SU-DHL-6 (cell line): ENCODE measurements around the gene MVP.
"Not testable (repeated sequence)": the region's sequence is repeated elsewhere in the genome, so short reads cannot be mapped to it uniquely, and the experiment has no call there.

Source experiments
- H2AFZ ChIP-seq: fragments of 200-600 bp; sonication (generic); 2 replicates; pipeline ENCODE4 v1.6.1; 2014; ENCODE audit warnings: low read depth, mild to moderate bottlenecking, moderate library complexity, mixed read lengths, antibody characterized with exemption, low read length; ENCODE audit not compliant: severe bottlenecking
- H3F3A ChIP-seq: fragments of 200-600 bp; shearing (Covaris generic); 2 replicates; pipeline ENCODE4 v1.6.0; 2016; ENCODE audit warnings: antibody characterized with exemption, mild to moderate bottlenecking; ENCODE audit not compliant: insufficient read depth
- H3K27ac ChIP-seq: fragments of 200-600 bp; sonication (generic); 2 replicates; pipeline ENCODE4 v1.5.1; 2016; ENCODE audit warnings: low read depth, mild to moderate bottlenecking, low read length, moderate library complexity, mixed read lengths
- H3K27me3 ChIP-seq: fragments of 200-600 bp; sonication (generic), shearing (Covaris generic); 2 replicates; pipeline ENCODE4 v1.6.0; 2014; ENCODE audit warnings: mild to moderate bottlenecking, low read length
- H3K36me3 ChIP-seq: fragments of 200-600 bp; sonication (generic); 2 replicates; pipeline ENCODE4 v1.6.1; 2014; ENCODE audit warnings: mild to moderate bottlenecking, low read length, mixed read lengths
- H3K4me2 ChIP-seq: fragments of 300-600, 200-600 bp; shearing (Covaris generic), sonication (generic); 2 replicates; pipeline ENCODE4 v1.6.0; 2014; ENCODE audit warnings: low read length, low read depth, mild to moderate bottlenecking; ENCODE audit not compliant: poor library complexity, severe bottlenecking
- H3K4me3 ChIP-seq: fragments of 200-600 bp; sonication (generic); 2 replicates; pipeline ENCODE4 v1.5.1; 2014; ENCODE audit warnings: antibody characterized with exemption, low read length, mild to moderate bottlenecking, mixed read lengths; ENCODE audit not compliant: insufficient read depth, poor library complexity, severe bottlenecking
- H3K79me2 ChIP-seq: fragments of 200-600 bp; sonication (generic); 2 replicates; pipeline ENCODE4 v1.6.1; 2014; ENCODE audit warnings: mild to moderate bottlenecking, low read length, moderate library complexity; ENCODE audit not compliant: insufficient read depth
- H3K9ac ChIP-seq: fragments of 200-600 bp; sonication (generic); 2 replicates; pipeline ENCODE4 v1.7.0; 2014; ENCODE audit warnings: mild to moderate bottlenecking, low read length
- H3K9me2 ChIP-seq: fragments of 200-600 bp; sonication (generic); replicated peaks from 2 replicates; pipeline ENCODE4 v1.6.1; 2014; ENCODE audit warnings: low read length; ENCODE audit not compliant: insufficient read depth
- H3K9me3 ChIP-seq: fragments of 200-600 bp; sonication (generic); 2 replicates; pipeline ENCODE4 v1.6.1; 2014; ENCODE audit warnings: low read length, mixed read lengths; ENCODE audit not compliant: insufficient read depth
- H4K20me1 ChIP-seq: fragments of 200-600 bp; sonication (generic); 2 replicates; pipeline ENCODE4 v1.6.1; 2014; ENCODE audit warnings: low read depth, mild to moderate bottlenecking, antibody characterized with exemption, low read length, moderate library complexity, mixed read lengths
- CTCF ChIP-seq: fragments of 200-600 bp; sonication (generic); IDR thresholded peaks from one replicate; pipeline ENCODE4 v1.5.1; 2017; ENCODE audit warnings: antibody characterized with exemption, mild to moderate bottlenecking, low read length, moderate library complexity; ENCODE audit not compliant: insufficient read depth, poor library complexity, severe bottlenecking
- EZH2phosphoT487 ChIP-seq: fragments of 200-600 bp; sonication (generic), shearing (Covaris generic); conservative IDR thresholded peaks from 2 replicates; pipeline ENCODE4 v1.6.1; 2018; ENCODE audit warnings: mild to moderate bottlenecking, antibody characterized with exemption, low read length, moderate library complexity, mixed read lengths

Gene MVP

GRCh38 chr16:29883987-29884386 is 63.7 kb downstream of the MVP start:
- Histone ChIP-seq H3K27me3 (no peaks in the 10 kb centered on the region), H2AFZ (no peak overlapping the region), H3K4me2 (no peak overlapping the region), H3K4me3 (no peak overlapping the region), H3K36me3 (no peaks in the 10 kb centered on the region), H4K20me1 (no peaks in the 10 kb centered on the region), H3K9me3 (no peaks in the 10 kb centered on the region), H3F3A (no peaks in the 10 kb centered on the region), H3K9ac (no peak overlapping the region), H3K27ac (no peak overlapping the region), H3K9me2 (no peaks in the 10 kb centered on the region), H3K79me2 (no peaks in the 10 kb centered on the region)
- TF ChIP-seq CTCF: no peak
- no peak for TF ChIP-seq EZH2phosphoT487

- H3K9me3 ChIP-seq, H3K9ac ChIP-seq, H3K79me2 ChIP-seq, H3K27ac ChIP-seq, H3K9me2 ChIP-seq, H3K4me2 ChIP-seq, H2AFZ ChIP-seq, H4K20me1 ChIP-seq, H3K27me3 ChIP-seq, H3F3A ChIP-seq, H3K4me3 ChIP-seq, H3K36me3 ChIP-seq: not testable (repeated sequence)
These were observed 69.1 kb downstream of the MVP start for GRCh38 chr16:29889372-29889771.

- no peak overlapping the region for H3K4me3 ChIP-seq
- H3F3A ChIP-seq: no peaks in the 10 kb centered on the region
- H3K27me3 ChIP-seq: no peaks in the 10 kb centered on the region
- no peaks in the 10 kb centered on the region for H3K79me2 ChIP-seq
- H3K9me2 ChIP-seq: no peaks in the 10 kb centered on the region
- no peak overlapping the region for H3K9ac ChIP-seq
- no peaks in the 10 kb centered on the region for H4K20me1 ChIP-seq
- H3K9me3 ChIP-seq: no peaks in the 10 kb centered on the region
- H3K4me2 ChIP-seq: no peak overlapping the region
- TF ChIP-seq EZH2phosphoT487: no peak
- no peak for TF ChIP-seq CTCF
- no peaks in the 10 kb centered on the region for H3K36me3 ChIP-seq
- H2AFZ ChIP-seq: no peak overlapping the region
- no peak overlapping the region for H3K27ac ChIP-seq
These were observed 71.5 kb downstream of the MVP start for GRCh38 chr16:29891525-29892457.

- H3K4me2 ChIP-seq: no peak overlapping the region
- H3F3A ChIP-seq: no peaks in the 10 kb centered on the region
These were observed 72.2 kb downstream of the MVP start for GRCh38 chr16:29892458-29892813.

More at GRCh38 chr16:29892458-29892813, 72.2 kb downstream of the MVP start:
- Histone ChIP-seq H3K4me3 (no peak overlapping the region), H3K79me2 (no peaks in the 10 kb centered on the region), H2AFZ (no peak overlapping the region), H3K27me3 (no peaks in the 10 kb centered on the region), H3K27ac (no peak overlapping the region), H3K36me3 (no peaks in the 10 kb centered on the region), H3K9me2 (no peaks in the 10 kb centered on the region), H3K9ac (no peak overlapping the region), H4K20me1 (no peaks in the 10 kb centered on the region), H3K9me3 (no peaks in the 10 kb centered on the region)
- TF ChIP-seq CTCF: no peak
- TF ChIP-seq EZH2phosphoT487: no peak
